Measurements from ENCODE around the gene KLK10. TPM values are rescaled to one million over a fixed set of nuclear protein-coding genes. Genes with fewer than 3 reads are reported as not detected.

KLK10 gene
- total RNA-seq, 1 donor, result not detected

DNA sequence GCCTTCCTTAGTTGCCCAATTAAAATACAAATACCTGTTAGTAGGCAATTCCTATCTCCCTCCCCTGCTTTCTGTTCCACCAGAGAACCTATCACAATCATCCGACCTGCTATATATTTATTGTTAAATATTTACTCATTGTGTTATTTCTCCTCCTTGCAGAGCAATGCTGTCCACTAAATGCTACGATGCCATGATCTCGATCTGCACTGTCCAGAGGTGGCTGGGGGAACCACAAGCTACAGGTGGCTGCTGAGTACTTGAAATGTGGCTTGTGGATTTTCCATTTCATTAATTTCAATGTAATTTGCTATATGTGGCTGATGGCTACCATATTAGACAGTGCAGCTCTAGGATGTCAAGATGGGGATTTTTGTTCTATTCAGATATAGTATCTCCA, 55.2 kb downstream of the KLK10 start:
- TF ChIP-seq, protein P1, sequence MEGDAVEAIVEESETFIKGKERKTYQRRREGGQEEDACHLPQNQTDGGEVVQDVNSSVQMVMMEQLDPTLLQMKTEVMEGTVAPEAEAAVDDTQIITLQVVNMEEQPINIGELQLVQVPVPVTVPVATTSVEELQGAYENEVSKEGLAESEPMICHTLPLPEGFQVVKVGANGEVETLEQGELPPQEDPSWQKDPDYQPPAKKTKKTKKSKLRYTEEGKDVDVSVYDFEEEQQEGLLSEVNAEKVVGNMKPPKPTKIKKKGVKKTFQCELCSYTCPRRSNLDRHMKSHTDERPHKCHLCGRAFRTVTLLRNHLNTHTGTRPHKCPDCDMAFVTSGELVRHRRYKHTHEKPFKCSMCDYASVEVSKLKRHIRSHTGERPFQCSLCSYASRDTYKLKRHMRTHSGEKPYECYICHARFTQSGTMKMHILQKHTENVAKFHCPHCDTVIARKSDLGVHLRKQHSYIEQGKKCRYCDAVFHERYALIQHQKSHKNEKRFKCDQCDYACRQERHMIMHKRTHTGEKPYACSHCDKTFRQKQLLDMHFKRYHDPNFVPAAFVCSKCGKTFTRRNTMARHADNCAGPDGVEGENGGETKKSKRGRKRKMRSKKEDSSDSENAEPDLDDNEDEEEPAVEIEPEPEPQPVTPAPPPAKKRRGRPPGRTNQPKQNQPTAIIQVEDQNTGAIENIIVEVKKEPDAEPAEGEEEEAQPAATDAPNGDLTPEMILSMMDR (IDR thresholded peaks at IDR 0.05; ENCODE audit: insufficient read depth, low read depth, low read length), result no peak
- no peak overlapping the region for H3K4me3 ChIP-seq (ENCODE audit: low read depth, low read length)
- no peak for DNase-seq (ENCODE audit: low read depth)

GRCh38 chr19:50963381-50963780, 56.1 kb downstream of the KLK10 start:
- TF ChIP-seq, protein P1 (IDR thresholded peaks at IDR 0.05; ENCODE audit: insufficient read depth, low read depth, low read length), result no peak
- no peak overlapping the region for H3K4me3 ChIP-seq (ENCODE audit: low read depth, low read length)
- DNase-seq (ENCODE audit: low read depth), result no peak

Other genes with a start within 250 kb of the KLK10 start
- gene GPR32, start 249.2 kb downstream of the KLK10 start, total RNA-seq, result not detected in 2 replicates
- not detected in 2 replicates for gene ACP4, start 229.3 kb downstream of the KLK10 start, total RNA-seq
- gene KLK1, start 195.9 kb downstream of the KLK10 start, total RNA-seq, result not detected in 2 replicates
- not detected in 2 replicates for gene KLK15, start 186.1 kb downstream of the KLK10 start, total RNA-seq
- not detected in 2 replicates for gene KLK3, start 164.8 kb downstream of the KLK10 start, total RNA-seq
- not detected in 2 replicates for gene KLK2, start 146.3 kb downstream of the KLK10 start, total RNA-seq
- gene KLK4, start 108.3 kb downstream of the KLK10 start, total RNA-seq, result not detected in 2 replicates
- gene KLK5, start 66.7 kb downstream of the KLK10 start, total RNA-seq, result not detected in 2 replicates
- not detected in 2 replicates for gene KLK6, start 50.1 kb downstream of the KLK10 start, total RNA-seq
- gene KLK7, start 35.8 kb downstream of the KLK10 start, total RNA-seq, result not detected in 2 replicates
- not detected in 2 replicates for gene KLK8, start 18.1 kb downstream of the KLK10 start, total RNA-seq
- not detected in 2 replicates for gene KLK11, start 6.9 kb upstream of the KLK10 start, total RNA-seq
- gene KLK12, start 15.3 kb upstream of the KLK10 start, total RNA-seq, result not detected in 2 replicates
- gene KLK13, start 45.4 kb upstream of the KLK10 start, total RNA-seq, result not detected in 2 replicates
- not detected in 2 replicates for gene KLK14, start 63.2 kb upstream of the KLK10 start, total RNA-seq
- 4.8 and 5.2 TPM in 2 replicates for gene CTU1, start 88.7 kb upstream of the KLK10 start, total RNA-seq
- under 0.01 TPM in 1 of 2 replicates, not detected in the other for gene SIGLEC9, start 105.2 kb upstream of the KLK10 start, total RNA-seq
- gene SIGLEC7, start 122.6 kb upstream of the KLK10 start, total RNA-seq, result not detected in 2 replicates
- gene CD33, start 205.4 kb upstream of the KLK10 start, total RNA-seq, result not detected in 2 replicates
- not detected in 2 replicates for gene SIGLECL1, start 231.4 kb upstream of the KLK10 start, total RNA-seq

Measured in fibroblast of villous mesenchyme (primary cell).